ENCODE results near the gene FXYD6. TPM values are rescaled to one million over a fixed set of nuclear protein-coding genes. Genes with fewer than 3 reads are reported as not detected.

FXYD6 gene
- total and polyA plus RNA-seq, 2 donors (not counting 1 experiment from before 2014, with no cell fraction given): not detected

GRCh38 chr11:117832511-117832910 is 43.9 kb downstream of the FXYD6 start:
- H3K4me1 Mint-ChIP-seq: peaks cover 30% of the 10 kb centered on the region
- Histone ChIP-seq H3K27ac (ENCODE audit: low read length in 2 of 2) (no peak overlapping the region), H3K4me2 (replicated peaks; ENCODE audit: low read depth, low read length, poor library complexity, severe bottlenecking) (no peak overlapping the region), H2AFZ (ENCODE audit: insufficient read depth, low read depth, low read length, poor library complexity, severe bottlenecking) (no peak overlapping the region), H3K36me3 (replicated peaks in 1 of 2; ENCODE audit: control extremely low read depth in 1 of 2, control insufficient read depth in 1 of 2, extremely low read depth in 1 of 2, insufficient read depth in 2 of 2, low read length in 1 of 2) (no peaks in the 10 kb centered on the region), H3K4me3 (ENCODE audit: control extremely low read depth in 1 of 5, extremely low read depth in 1 of 5, insufficient read depth in 1 of 5, low read depth in 2 of 5, low read length in 4 of 5) (no peak overlapping the region), H3K4me1 (ENCODE audit: control insufficient read depth in 2 of 2, insufficient read depth in 2 of 2, low read length in 2 of 2) (peaks cover 27 to 31% of the 10 kb centered on the region in 2 donors), H4K20me1 (ENCODE audit: control insufficient read depth, insufficient read depth, low read length, poor library complexity, severe bottlenecking) (no peaks in the 10 kb centered on the region), H3K79me2 (ENCODE audit: control insufficient read depth, insufficient read depth, low read length) (no peaks in the 10 kb centered on the region), H3K9me3 (ENCODE audit: control extremely low read depth in 1 of 3, control insufficient read depth in 2 of 3, insufficient read depth in 1 of 3, low read length in 2 of 3) (peaks cover 0 to 5% (median 0%) of the 10 kb centered on the region in 3 donors), H3K27me3 (replicated peaks in 1 of 4; ENCODE audit: control extremely low read depth in 1 of 4, control insufficient read depth in 3 of 4, insufficient read depth in 4 of 4, low read length in 3 of 4) (peaks cover 0 to 30% (median 6%) of the 10 kb centered on the region in 4 experiments), H3K9ac (ENCODE audit: low read length) (no peak overlapping the region)
- POLR2A ChIA-PET: interaction anchor here (1.0 kb wide), 1 partner anchor 17 kb away, joined by 3 read pairs; no protein-coding TSS in a partner anchor
- H3K4me3 Mint-ChIP-seq: no peak overlapping the region
- no peak for ATAC-seq (ENCODE audit: low read depth)
- intact Hi-C loops (cut with micrococcal nuclease): no loop called here
- no peaks in the 10 kb centered on the region for H3K9me3 Mint-ChIP-seq (ENCODE audit: insufficient read depth)
- CTCF ChIA-PET: interaction anchor here (1.1 to 5.9 kb wide), 9 partner anchors 9 to 339 kb away, joined by 3 to 40 read pairs (median 5); no protein-coding TSS in a partner anchor
- peaks cover 18% of the 10 kb centered on the region for H3K27me3 Mint-ChIP-seq
- 95% methylated on average over 8 of the region's 8 CpGs for WGBS (ENCODE audit: insufficient coverage)
- TF ChIP-seq CTCF (IDR thresholded peaks at IDR 0.05): no peak
- TF ChIP-seq EZH2 (IDR thresholded peaks at IDR 0.05; ENCODE audit: borderline replicate concordance, insufficient read depth, low read depth, low read length, poor library complexity, severe bottlenecking): no peak
- no peak for DNase-seq
- H3K27ac Mint-ChIP-seq: no peak overlapping the region

GRCh38 chr11:117831661-117832415 is 44.6 kb downstream of the FXYD6 start:
- H3K4me3 Mint-ChIP-seq: no peak overlapping the region
- peaks cover 14% of the 10 kb centered on the region for H3K27me3 Mint-ChIP-seq
- peaks cover 0 to 5% (median 0%) of the 10 kb centered on the region in 3 donors for H3K9me3 ChIP-seq (ENCODE audit: control extremely low read depth in 1 of 3, control insufficient read depth in 2 of 3, insufficient read depth in 1 of 3, low read length in 2 of 3)
- peaks cover 32% of the 10 kb centered on the region for H3K4me1 Mint-ChIP-seq
- DNase-seq (no peak), ATAC-seq (ENCODE audit: low read depth) (no peak)
- H3K4me2 ChIP-seq (replicated peaks; ENCODE audit: low read depth, low read length, poor library complexity, severe bottlenecking): no peak overlapping the region
- no peaks in the 10 kb centered on the region for H4K20me1 ChIP-seq (ENCODE audit: control insufficient read depth, insufficient read depth, low read length, poor library complexity, severe bottlenecking)
- no peak overlapping the region for H3K9ac ChIP-seq (ENCODE audit: low read length)
- ChIA-PET CTCF (interaction anchor here (1.1 to 5.9 kb wide), 7 partner anchors 8 to 340 kb away, joined by 4 to 40 read pairs (median 11); no protein-coding TSS in a partner anchor), POLR2A (interaction anchor here (1.0 kb wide), 1 partner anchor 17 kb away, joined by 3 read pairs; no protein-coding TSS in a partner anchor)
- no peak overlapping the region for H3K27ac Mint-ChIP-seq
- H3K4me3 ChIP-seq (ENCODE audit: control extremely low read depth in 1 of 5, extremely low read depth in 1 of 5, insufficient read depth in 1 of 5, low read depth in 2 of 5, low read length in 4 of 5): no peak overlapping the region
- H3K27me3 ChIP-seq (replicated peaks in 1 of 4; ENCODE audit: control extremely low read depth in 1 of 4, control insufficient read depth in 3 of 4, insufficient read depth in 4 of 4, low read length in 3 of 4): peaks cover 0 to 28% (median 6%) of the 10 kb centered on the region in 4 experiments
- H2AFZ ChIP-seq (ENCODE audit: insufficient read depth, low read depth, low read length, poor library complexity, severe bottlenecking): no peak overlapping the region
- WGBS (ENCODE audit: insufficient coverage): 91% methylated on average over 3 of the region's 7 CpGs
- no peaks in the 10 kb centered on the region for H3K79me2 ChIP-seq (ENCODE audit: control insufficient read depth, insufficient read depth, low read length)
- no peaks in the 10 kb centered on the region for H3K9me3 Mint-ChIP-seq (ENCODE audit: insufficient read depth)
- H3K4me1 ChIP-seq (ENCODE audit: control insufficient read depth in 2 of 2, insufficient read depth in 2 of 2, low read length in 2 of 2): peaks cover 28 to 32% of the 10 kb centered on the region in 2 donors
- no peak for TF ChIP-seq CTCF (IDR thresholded peaks at IDR 0.05)
- no peak for TF ChIP-seq EZH2 (IDR thresholded peaks at IDR 0.05; ENCODE audit: borderline replicate concordance, insufficient read depth, low read depth, low read length, poor library complexity, severe bottlenecking)
- H3K27ac ChIP-seq (ENCODE audit: low read length in 2 of 2): no peak overlapping the region
- intact Hi-C loops (cut with micrococcal nuclease): no loop called here
- H3K36me3 ChIP-seq (replicated peaks in 1 of 2; ENCODE audit: control extremely low read depth in 1 of 2, control insufficient read depth in 1 of 2, extremely low read depth in 1 of 2, insufficient read depth in 2 of 2, low read length in 1 of 2): no peaks in the 10 kb centered on the region

All from B cell (primary cell).